ENCODE data around the gene NIBAN1. TPM values are rescaled to one million over a fixed set of nuclear protein-coding genes. Genes with fewer than 3 reads are reported as not detected.

NIBAN1 gene
- total and polyA plus RNA-seq, 2 of the 8 experiments (the other 6 are each of a cell fraction or from before 2014, with no cell fraction given): 5.7 to 15.2 TPM

GRCh38 chr1:184930232-184930631 lies 44.1 kb downstream of the NIBAN1 start:
- Histone ChIP-seq H3K79me1 (ENCODE audit: low read depth, low read length) (no peaks in the 10 kb centered on the region), H4K8ac (ENCODE audit: extremely low read depth, insufficient read depth, low read length) (no peak overlapping the region), H3K18ac (ENCODE audit: extremely low read depth, low read length) (no peak overlapping the region), H4K20me1 (replicated peaks in 1 of 2; ENCODE audit: control insufficient read depth in 1 of 2, insufficient read depth in 2 of 2, low read length in 2 of 2) (no peaks in the 10 kb centered on the region), H3K4ac (replicated peaks; ENCODE audit: insufficient read length, low read depth, low read length) (no peak overlapping the region), H2BK20ac (ENCODE audit: low read length) (no peak overlapping the region), H3K23me2 (ENCODE audit: low read depth, low read length) (no peaks in the 10 kb centered on the region), H3K56ac (replicated peaks; ENCODE audit: insufficient read length, low read depth, low read length) (no peak overlapping the region), H3K79me2 (ENCODE audit: control insufficient read depth in 1 of 2, insufficient read depth in 2 of 2, low read length in 2 of 2) (no peaks in the 10 kb centered on the region), H3K23ac (ENCODE audit: insufficient read length) (no peak overlapping the region), H2AK5ac (ENCODE audit: low read depth, low read length) (no peak overlapping the region), H3K4me3 (ENCODE audit: extremely low read depth in 1 of 4, insufficient read depth in 2 of 4, low read depth in 3 of 4, low read length in 4 of 4) (no peak overlapping the region), H3K27ac (ENCODE audit: low read depth, low read length) (no peak overlapping the region), H3K4me2 (ENCODE audit: insufficient read depth in 1 of 2, low read depth in 2 of 2, low read length in 2 of 2) (no peak overlapping the region), H3K4me1 (replicated peaks in 1 of 4; ENCODE audit: control insufficient read depth in 3 of 4, insufficient read depth in 4 of 4, low read length in 3 of 4) (no peaks in the 10 kb centered on the region), H2AFZ (ENCODE audit: low read length) (no peak overlapping the region), H3K27me3 (replicated peaks in 1 of 4; ENCODE audit: control insufficient read depth in 3 of 4, extremely low read depth in 1 of 4, insufficient read depth in 3 of 4, low read length in 3 of 4) (no peaks in the 10 kb centered on the region), H3K9me3 (ENCODE audit: insufficient read depth in 2 of 2, low read depth in 1 of 2, low read length in 1 of 2) (no peaks in the 10 kb centered on the region), H2BK5ac (ENCODE audit: low read depth, low read length) (no peak overlapping the region), H4K91ac (replicated peaks; ENCODE audit: insufficient read length, low read length) (no peak overlapping the region), H3K9ac (replicated peaks in 1 of 4; ENCODE audit: extremely low read depth in 1 of 4, low read depth in 3 of 4, low read length in 3 of 4) (no peak overlapping the region), H3K36me3 (ENCODE audit: control insufficient read depth in 2 of 4, insufficient read depth in 4 of 4, low read length in 3 of 4) (no peaks in the 10 kb centered on the region), H2BK12ac (ENCODE audit: low read depth, low read length) (no peak overlapping the region), H2BK15ac (ENCODE audit: low read length) (no peak overlapping the region), H3K14ac (ENCODE audit: insufficient read length) (no peak overlapping the region), H4K5ac (ENCODE audit: insufficient read length, low read depth, low read length) (no peak overlapping the region), H2BK120ac (replicated peaks; ENCODE audit: low read depth, low read length) (no peak overlapping the region)
- CTCF ChIA-PET (ENCODE audit: partially characterized antibody): interaction anchor here (0.6 kb wide), 1 partner anchor 100 kb away, joined by 3 read pairs; no protein-coding TSS in a partner anchor
- no peak for FAIRE-seq
- POLR2A ChIA-PET (ENCODE audit: partially characterized antibody): no interaction called here
- DNase-seq (ENCODE audit: low read depth in 1 of 2, low spot score in 2 of 2): no peak
- WGBS, 2 experiments (ENCODE audit: extremely low coverage in 1 of 2, insufficient coverage in 1 of 2, insufficient read length in 1 of 2, insufficient replicate concordance in 2 of 2, low coverage in 1 of 2, low lambda C conversion rate in 2 of 2, missing lambda C conversion rate in 1 of 2): 66% methylated on average over 4 of the region's 4 CpGs; no CpG with 5 or more reads in 1 of the 2 experiments
- TF ChIP-seq POU5F1 (IDR thresholded peaks at IDR 0.05; ENCODE audit: low read depth, low read length) (no peak), SIX5 (IDR thresholded peaks at IDR 0.05; ENCODE audit: low read depth, low read length) (no peak), CHD1 (IDR thresholded peaks at IDR 0.05; ENCODE audit: low read depth, low read length) (no peak), BACH1 (IDR thresholded peaks at IDR 0.05; ENCODE audit: low read length) (no peak), EGR1 (IDR thresholded peaks at IDR 0.05; ENCODE audit: borderline replicate concordance, low read depth, low read length) (no peak), GTF2F1 (IDR thresholded peaks at IDR 0.05; ENCODE audit: borderline replicate concordance, low read depth, low read length) (no peak), MAFK (IDR thresholded peaks at IDR 0.05; ENCODE audit: low read depth, low read length) (no peak), SP2 (IDR thresholded peaks at IDR 0.05; ENCODE audit: low read length) (no peak), SAP30 (IDR thresholded peaks at IDR 0.05; ENCODE audit: insufficient read depth, insufficient replicate concordance, low read length) (no peak), MAX (IDR thresholded peaks at IDR 0.05) (no peak)
